Measurements from ENCODE around the gene TRIM71.

GRCh38 chr3:32922078-32922477, 104.3 kb downstream of the TRIM71 start:
- TF ChIP-seq CTCF (conservative IDR thresholded peaks at IDR 0.05 in 1 of 2, IDR thresholded peaks at IDR 0.05 in 1 of 2; ENCODE audit: extremely low read depth in 1 of 2, insufficient read depth in 1 of 2, low read depth in 1 of 2, low read length in 2 of 2) (no peak), EZH2 (IDR thresholded peaks at IDR 0.05; ENCODE audit: borderline replicate concordance, low read length) (no peak)
